GM18498 (cell line): ENCODE results near the gene B3GALT4.
"Not testable (repeated sequence)": the region's sequence is repeated elsewhere in the genome, so short reads cannot be mapped to it uniquely, and the experiment has no call there.

ENCODE experiments used
- ATAC-seq: cut with Tn5 transposase; IDR thresholded peaks from one replicate; pipeline ENCODE4 v1.9.1; 2021; ENCODE audit warnings: mild to moderate bottlenecking, moderate library complexity; ENCODE audit not compliant: unreplicated experiment

B3GALT4 gene, protein sequence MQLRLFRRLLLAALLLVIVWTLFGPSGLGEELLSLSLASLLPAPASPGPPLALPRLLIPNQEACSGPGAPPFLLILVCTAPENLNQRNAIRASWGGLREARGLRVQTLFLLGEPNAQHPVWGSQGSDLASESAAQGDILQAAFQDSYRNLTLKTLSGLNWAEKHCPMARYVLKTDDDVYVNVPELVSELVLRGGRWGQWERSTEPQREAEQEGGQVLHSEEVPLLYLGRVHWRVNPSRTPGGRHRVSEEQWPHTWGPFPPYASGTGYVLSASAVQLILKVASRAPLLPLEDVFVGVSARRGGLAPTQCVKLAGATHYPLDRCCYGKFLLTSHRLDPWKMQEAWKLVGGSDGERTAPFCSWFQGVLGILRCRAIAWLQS

DNA sequence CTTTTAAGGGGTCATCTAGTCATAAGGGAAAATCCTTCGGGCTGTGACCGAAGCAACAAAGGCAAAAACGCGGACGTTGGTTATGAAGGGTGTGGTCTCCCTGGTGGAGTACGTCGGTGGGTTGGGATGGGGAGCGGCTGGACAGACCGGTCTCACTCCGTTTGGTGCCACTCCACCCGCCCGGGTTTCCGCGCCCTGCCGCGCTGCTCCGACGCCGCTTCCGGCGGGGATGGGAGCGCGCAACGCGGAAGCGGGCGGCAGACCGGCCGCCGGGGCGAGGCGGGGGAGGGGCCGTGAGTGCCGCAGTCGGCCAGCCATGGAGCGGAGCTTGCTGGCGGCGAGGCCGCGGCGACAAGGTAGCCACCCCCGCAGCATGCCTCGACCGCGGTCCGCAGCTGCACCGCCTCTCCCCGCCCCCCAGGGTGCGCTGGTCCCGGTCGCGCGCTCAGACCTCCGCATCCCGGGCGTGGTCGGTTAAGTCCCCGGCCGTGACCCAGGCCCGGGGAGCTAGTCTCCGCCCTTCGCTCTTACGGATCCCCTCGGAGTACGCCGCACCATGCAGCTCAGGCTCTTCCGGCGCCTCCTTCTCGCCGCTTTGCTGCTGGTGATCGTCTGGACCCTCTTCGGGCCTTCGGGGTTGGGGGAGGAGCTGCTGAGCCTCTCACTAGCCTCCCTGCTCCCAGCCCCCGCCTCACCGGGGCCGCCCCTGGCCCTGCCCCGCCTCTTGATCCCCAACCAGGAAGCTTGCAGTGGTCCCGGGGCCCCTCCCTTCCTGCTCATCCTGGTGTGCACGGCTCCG, at the start of gene B3GALT4:
TSS of gene B3GALT4 (plus strand) at position 260 of the 799 bp plus-strand sequence. CDS start at position 557, 297 bp downstream.
- ATAC-seq = peak; percentile 62

DNA sequence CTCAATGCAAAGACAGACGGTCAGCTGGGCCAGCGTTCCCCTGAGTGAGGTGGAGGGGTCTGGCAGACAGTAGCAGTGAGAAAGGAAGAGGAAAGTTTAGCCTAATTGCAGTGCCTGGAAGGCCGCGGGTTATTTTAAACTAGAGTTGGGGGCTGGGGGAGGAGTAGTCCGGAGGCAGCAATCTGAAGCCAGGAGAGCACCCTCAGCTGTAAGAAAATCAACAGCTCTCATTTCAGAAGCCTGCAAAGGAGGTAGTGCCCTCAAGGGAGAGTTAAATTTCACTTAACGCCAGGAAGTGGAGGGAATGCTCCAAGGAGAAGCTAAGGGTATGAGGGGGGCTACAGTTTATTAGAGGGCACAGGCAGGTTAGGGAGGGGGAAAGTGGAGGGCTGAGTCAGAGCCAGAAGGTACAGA, 41.7 kb upstream of the B3GALT4 start:
- no peak for ATAC-seq

DNA sequence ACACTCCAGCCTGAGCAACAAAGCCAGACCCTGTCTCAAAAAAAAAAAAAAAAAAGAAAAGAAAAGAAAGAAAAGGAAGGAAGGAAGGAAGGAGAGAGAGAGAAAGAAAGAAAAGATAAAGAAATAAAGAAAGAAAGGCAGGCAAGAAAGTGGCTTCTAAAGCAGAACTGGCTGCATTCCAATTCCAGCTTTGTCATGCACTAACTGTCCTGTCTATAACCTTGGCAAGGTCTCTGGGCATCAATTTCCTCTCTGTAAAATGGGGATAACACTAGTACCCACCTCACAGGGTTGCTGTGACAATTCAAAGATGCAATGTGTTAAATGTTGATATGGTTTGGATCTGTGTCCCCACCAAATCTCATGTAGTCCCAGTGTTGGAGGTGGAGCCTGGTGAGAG, 40.6 kb upstream of the B3GALT4 start:
- ATAC-seq = no peak

DNA sequence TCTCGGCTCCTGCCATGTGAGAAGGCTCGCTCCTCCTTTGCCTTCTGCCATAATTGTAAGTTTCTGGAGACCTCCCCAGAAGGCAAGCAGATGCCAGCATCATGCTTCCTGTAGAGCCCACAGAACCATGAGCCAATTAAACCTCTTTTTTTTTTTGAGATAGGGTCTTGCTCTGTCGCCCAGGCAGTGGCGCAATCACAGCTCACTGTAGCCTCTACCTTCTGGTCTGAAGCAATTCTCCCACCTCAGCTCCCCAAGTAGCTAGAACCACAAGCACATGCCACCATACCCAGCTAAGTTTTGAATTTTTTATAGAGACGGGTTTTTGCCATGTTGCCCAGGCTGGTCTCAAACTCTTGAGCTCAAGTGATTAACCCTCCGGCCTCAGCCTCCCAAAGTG, 40.1 kb upstream of the B3GALT4 start:
- ATAC-seq = no peak

DNA sequence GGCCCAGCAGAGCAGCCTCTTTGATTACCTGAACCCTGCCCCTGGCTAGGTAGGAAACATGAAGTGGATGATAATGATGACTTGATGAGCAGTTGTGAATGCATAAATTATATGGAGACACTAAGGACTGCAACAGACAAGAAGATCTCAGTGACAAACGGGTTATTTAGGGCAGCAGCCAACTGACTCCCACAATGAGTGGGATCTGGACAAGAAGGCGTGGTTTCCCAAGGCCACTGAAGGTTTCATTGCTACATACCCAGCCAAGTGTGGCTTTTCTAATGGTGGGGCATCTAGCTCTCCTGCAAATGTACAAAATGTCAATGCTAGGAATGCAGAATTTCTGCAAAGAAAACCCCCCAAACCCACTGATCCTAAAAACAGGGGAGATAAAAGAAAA, 39.2 kb upstream of the B3GALT4 start:
- ATAC-seq = no peak

DNA sequence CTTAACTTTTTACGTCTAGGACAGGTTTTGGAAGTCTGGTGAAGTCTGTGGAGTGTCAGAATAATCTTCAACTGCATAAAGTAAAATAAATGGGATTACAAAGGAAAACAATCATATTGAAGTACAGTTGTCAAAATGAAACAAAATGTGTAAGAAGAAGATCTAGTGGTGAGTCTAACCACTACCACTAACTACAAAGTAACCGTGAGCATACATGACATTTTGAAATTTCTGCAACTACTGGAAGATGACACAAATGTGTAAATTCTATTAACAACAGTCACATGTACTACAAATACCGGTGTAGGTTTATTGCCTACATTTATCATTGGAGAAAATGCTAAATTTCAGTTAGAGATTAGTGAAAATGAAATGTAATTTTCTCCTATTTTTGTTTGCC, 35.0 kb upstream of the B3GALT4 start:
- ATAC-seq = no peak

DNA sequence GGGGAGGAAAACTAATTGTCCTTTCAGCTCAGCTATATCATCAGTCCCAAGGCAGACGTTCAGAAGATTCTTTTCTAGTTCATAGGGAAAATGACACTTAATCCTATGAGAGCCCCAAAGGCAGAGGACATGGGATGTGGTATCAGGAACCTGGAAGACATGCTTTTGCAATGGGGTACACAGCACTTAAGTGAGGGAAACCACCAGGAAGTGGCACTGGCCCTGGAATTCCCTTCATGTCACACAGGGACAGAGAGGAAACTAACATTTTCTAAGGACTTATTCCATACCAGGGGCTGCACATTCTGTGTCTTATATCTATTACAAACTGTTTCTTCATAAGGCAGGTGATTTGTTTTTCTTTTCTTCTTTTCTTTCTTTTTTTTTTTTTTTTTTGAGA, 33.4 kb upstream of the B3GALT4 start:
- ATAC-seq = no peak

DNA sequence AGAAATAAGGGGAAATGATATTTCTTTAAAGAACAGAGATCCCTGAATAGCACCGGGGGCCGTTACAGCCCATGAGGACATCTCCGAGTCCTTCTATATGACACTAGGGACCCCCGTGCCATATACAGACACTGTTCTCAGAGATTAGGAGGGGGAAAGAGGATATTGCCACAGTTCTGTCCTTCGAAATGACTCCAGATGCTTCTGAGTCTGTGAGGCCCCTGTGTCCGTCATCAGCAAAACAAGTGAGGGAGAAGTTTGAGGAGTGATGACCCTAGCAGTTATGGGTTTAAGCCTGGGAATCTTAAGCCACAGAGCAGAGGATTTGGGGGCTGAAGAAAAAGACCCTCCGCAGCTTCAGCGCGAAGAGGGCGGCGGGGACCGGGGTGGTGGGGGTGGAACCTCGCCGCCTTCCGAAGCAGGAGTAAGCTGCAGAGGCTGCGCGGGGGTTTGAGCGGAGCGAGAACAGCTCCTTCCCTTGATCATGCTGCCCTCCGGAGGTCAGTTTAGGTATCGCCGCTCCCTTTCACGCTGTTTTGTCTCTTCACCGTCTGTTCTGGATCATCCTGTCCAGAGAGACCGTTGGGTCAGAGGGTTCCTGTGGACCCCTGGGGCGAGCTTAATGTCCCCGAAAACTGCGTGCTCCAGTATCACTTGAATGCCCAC, 28.8 kb upstream of the B3GALT4 start:
- peak; percentile 38 for ATAC-seq

DNA sequence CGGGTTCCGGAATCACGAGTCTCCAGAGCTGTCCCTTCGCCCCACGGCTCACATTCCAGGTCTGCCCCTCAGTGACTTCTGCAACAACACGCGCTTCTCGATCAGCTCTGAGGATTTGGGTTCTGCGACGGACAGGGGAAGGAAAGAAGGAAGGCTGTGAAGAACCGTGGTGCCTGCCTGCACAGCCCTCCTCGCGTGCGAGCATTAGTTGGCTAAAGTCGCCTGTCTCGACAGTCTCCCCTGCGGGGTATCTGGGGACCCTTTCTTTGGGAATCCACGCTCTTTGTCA, 28.3 kb upstream of the B3GALT4 start:
- peak; percentile 5 for ATAC-seq

DNA sequence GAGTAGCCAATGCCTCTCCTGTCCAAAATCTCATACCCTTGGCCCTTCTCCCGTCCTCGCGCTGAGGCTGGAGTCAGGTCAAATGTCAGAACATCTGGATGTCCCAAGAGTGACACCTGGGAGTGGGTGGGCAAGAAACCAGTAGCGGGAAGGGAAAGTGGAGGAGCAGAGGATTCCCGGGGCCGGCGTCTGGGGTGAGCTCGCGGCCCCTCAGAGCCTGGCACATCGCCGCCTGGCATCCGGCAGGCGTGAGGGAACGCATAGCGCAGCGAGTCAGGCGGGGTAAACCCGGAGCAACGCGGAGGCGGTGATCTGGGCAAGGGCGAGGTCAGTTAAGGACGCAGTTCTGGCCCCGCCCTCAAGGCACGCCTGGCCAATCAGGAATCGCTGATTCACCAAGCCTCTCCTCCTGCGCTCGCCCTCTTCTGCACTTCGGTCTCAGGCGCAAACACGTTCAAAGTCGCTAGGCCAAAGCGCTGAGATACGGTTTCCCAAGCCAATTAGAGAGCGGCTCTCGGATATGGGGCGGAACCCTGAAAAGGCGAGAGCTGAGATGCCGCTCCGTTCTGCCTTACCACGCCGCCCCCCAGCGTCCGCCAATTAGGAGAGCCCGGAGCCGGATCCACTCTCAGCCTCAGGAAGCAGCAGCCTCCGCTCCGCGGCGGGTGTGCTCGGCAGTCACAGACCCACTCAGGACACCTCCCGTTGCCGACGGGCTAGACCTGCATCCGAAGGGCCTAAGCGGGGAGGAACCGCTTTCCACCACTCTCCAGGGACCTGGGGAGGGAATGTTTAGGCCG, 27.8 kb upstream of the B3GALT4 start:
- ATAC-seq = peak; percentile 87

DNA sequence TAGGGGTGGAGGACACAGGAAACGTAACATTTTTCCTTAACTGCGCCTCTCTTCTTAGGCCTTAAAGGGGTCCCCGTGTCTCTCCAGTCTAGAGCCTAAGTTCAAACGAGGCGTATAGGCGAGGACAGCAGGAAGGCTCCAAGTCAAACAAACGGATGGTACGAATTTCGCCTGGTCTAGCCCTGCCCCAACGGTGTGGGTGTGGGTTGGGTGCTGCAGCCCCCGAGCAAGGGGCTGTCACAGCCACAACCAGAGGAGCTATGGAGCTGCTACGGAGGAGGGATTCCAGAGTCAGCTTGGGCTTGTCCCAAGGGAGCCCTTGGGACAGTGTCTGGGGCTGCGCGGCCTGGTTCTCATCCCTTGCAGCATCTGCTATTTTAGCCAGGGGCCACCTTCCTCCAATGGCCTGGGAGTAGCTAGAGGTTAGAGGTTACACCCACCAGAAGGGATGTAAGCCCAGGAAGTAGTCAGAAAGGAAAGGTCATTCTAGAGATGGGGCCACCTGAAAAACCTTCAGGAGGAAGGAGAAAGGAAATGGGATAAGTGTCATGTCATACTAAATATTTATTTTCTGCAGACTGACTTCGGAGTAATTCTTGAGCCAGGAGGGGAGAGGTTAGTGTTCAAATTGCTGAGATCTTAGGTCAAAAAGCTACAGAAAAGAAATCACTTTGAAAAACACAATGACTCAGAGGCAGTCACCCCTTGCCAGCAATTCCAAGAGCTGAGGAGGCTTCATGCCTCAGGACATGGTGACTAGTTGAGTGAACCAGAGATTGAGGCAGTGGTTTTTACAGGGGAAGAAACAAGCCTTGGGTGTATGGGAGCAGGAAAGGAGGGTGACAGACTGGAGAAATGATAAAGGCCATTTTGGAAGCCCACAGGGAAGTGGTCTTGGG, 26.9 kb upstream of the B3GALT4 start:
- ATAC-seq = peak; percentile 1

DNA sequence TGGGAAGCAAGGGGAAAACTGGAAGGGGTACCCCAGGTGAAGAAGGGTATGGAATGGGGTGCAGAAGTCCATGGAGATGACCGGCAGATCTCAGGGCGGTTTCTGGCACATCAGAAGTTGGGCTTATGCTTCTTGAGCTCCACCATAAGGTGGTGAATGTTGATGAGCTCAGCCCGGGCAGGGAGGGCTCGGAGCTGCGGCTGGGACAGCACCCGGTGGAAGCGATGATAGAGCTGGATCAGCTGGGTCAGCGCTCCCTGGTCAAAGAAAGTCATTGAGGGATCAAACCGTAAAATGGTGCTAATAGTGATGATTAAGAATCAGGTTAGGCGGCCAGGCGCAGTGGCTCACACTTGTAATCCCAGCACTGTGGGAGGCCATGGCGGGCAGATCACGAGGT, 26.2 kb upstream of the B3GALT4 start:
- ATAC-seq = no peak

DNA sequence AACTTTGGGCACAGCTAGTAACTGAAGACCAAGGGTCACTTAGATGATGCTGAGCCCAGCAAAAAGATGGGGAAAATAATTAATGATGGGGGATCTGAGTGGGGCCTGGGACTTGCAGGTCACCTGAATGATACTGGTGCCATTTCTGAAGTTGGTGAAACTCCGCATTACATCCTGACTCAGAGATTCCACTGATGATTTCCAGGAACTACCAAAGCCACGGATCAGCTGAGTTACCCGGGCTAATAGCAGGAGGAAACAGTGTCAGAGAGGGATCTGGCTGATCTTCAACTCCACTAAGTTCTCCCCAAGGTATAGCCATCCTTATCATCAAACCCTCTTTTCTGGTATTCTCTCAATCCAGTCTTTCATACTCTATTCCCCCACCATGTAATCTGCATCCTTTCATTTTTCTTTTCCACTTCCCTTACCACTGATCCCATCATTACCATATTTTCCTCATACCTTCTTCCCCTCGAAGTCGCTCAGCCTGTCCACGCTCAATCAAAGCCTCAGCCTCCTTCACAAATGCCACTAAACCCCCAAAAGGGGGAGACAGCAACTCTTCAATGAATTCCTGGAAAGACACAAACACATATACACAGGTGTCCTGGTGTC, 25.4 kb upstream of the B3GALT4 start:
- no peak for ATAC-seq

DNA sequence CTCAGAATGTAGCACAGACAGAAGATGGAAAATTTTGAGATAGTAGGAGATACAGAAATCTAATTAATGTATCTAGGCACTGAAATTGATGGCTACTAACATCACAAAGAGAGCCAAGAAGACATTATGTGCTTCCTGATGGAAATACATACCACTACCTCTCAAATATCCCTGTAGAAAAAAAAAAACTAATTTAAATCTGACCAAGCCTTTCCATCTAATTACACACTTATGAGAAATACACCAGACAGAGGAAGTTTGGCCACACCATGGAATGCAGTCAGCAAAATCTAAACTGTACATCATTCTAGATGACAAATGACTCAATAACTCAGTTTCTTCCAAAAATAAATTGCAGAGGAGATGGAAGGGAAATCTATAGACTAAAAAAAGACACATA, 24.2 kb upstream of the B3GALT4 start:
- no peak for ATAC-seq

DNA sequence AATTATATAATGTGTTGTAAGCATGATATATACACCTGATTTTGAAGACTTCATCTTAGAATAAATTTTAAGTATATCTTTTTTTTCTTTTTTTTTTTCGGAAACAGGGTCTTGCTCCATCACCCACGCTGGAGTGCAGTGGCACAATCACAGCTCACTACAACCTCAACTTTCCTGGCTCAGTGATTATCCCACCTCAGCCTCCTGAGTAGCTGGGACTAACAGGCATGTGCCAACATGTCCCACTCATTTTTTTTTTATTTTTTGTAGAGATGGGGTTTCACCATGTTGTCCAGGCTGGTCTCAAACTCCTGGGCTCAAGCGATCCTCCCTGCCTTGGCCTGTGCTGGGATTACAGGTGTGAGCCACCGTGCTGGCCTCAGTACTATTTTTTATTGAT, 22.3 kb upstream of the B3GALT4 start:
- ATAC-seq = no peak

DNA sequence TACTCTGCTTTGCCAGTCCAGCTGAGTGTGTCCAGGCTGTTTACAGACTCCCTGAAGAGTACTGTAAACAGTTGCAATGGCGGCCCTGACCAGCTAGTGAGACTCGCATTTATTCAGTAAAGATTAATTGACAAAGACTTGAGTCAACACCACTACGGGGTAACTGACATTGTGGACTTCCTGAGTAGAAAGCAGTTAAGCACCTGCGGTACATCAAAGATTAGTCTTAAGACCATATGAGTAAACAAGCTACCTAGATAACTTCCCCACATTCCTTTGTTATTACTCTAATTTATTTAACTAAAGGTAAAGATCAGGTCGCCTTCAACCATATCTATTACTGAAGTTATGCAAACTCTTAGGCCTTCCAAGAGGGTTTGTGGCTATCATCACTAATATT, 17.9 kb upstream of the B3GALT4 start:
- no peak for ATAC-seq

DNA sequence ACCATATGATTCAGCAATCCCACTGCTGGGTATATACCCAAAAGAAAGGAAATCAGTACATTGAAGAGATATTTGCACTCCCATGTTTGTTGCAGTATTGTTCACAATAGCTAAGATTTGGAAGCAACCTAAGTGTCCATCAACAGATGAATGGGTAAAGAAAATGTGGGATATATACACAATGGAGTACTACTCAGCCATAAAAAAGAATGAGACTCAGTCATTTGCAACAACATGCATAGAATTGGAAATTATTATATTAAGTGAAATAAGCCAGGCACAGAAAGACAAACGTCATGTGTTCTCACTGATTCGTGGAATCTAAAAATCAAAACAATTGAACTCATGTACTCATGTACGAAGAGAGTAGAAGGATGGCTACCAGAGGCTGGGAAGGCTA, 14.4 kb upstream of the B3GALT4 start:
- ATAC-seq = not testable (repeated sequence)

DNA sequence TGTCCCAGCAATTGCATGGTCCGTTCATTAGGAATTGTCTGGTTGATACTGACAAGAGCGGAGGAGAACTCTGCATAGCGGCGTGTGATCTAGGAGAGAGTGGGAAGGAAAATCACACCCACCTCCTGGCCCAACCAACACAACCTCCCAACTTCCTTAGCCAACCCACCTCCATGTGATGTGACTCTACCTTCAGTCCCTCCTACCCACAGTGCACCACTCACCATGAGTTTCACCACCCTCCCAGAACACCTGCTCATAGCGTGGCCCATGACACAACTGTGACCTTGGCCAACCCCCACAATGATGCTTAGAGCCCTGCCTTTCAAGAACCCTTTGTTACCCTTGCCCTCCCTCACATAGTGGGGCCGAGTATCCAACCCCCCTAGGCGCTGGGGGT, 12.9 kb upstream of the B3GALT4 start:
- ATAC-seq = no peak

DNA sequence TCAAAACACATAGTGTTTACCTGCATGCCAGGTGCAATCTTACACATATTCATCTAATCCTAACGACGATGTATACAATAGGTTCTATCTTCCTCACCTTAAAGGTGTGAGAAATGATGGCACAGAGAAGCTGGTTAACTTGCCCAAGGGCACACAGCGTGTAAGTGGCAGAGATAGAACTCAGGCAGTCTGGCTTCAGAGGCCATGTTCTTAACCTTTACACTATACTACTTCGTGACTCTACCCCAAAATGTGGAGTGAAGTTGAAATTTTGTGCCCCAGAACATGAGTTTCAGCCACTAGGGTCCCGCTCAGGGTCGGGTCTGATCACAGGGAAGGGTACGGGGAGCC, 5.8 kb upstream of the B3GALT4 start:
- ATAC-seq = no peak
